ENCODE measurements around the gene EMID1.
A peak's percentile ranks its signal among the peaks of the same experiment; 100 is the strongest.

EMID1 gene

GRCh38 chr22:29298641-29299040, 92.9 kb downstream of the EMID1 start:
- no peak for DNase-seq

- no peak for DNase-seq
Measured at GRCh38 chr22:29299136-29299900, 93.6 kb downstream of the EMID1 start.

- no peak for DNase-seq
Measured at GRCh38 chr22:29300467-29300806, 94.7 kb downstream of the EMID1 start.

GRCh38 chr22:29300807-29301601, 95.3 kb downstream of the EMID1 start:
- DNase-seq, result no peak

GRCh38 chr22:29301716-29302401, 96.2 kb downstream of the EMID1 start:
- no peak for DNase-seq

- peak; percentile 24 for DNase-seq
Measured at GRCh38 chr22:29302402-29302680, 96.6 kb downstream of the EMID1 start.

GRCh38 chr22:29302681-29303465, 97.2 kb downstream of the EMID1 start:
- peak; percentile 31 for DNase-seq

GRCh38 chr22:29305836-29306174, 100.1 kb downstream of the EMID1 start:
- DNase-seq, result no peak

- peak; percentile 77 for DNase-seq
Measured at GRCh38 chr22:29306175-29306834, 100.6 kb downstream of the EMID1 start, which contains the start of gene GAS2L1. Gene GAS2L1 (plus strand): TSS chr22:29306650. CDS start chr22:29308106, 1,456 bp downstream.

GRCh38 chr22:29306835-29307595, 101.3 kb downstream of the EMID1 start:
- peak; percentile 70 for DNase-seq

- no peak for DNase-seq
Measured at GRCh38 chr22:29307596-29308147, 102.0 kb downstream of the EMID1 start.

- DNase-seq, result no peak
Measured at GRCh38 chr22:29308148-29308790, 102.6 kb downstream of the EMID1 start.

- no peak for DNase-seq
Measured at GRCh38 chr22:29308791-29309262, 103.1 kb downstream of the EMID1 start.

Measured in midbrain (tissue), 1 donor.